Thyroid gland (tissue), 4 donors: ENCODE results near the gene DSG2.

Experiments
- CTCF ChIP-seq, 6 experiments: fragments of 200-600 bp in 3 of 6; fragments of 450-650 bp in 3 of 6; sonication (generic) in 3 of 6; IDR thresholded peaks; one replicate each; pipeline ENCODE4 v1.5.1; 2016 to 2019; ENCODE audit warnings: antibody characterized with exemption in 6 of 6, mild to moderate bottlenecking in 2 of 6, inconsistent platforms in 1 of 6, moderate library complexity in 1 of 6
- POLR2A ChIP-seq, 2 donors: fragments of 450-650 bp; IDR thresholded peaks; one replicate each; pipeline ENCODE4 v1.6.1; 2017; ENCODE audit warnings: antibody characterized with exemption in 2 of 2, mild to moderate bottlenecking in 2 of 2, moderate library complexity in 1 of 2

- TF ChIP-seq POLR2A (IDR thresholded peaks at IDR 0.05) (no peak), CTCF (IDR thresholded peaks at IDR 0.05) (no peak)
These were observed 35.3 kb downstream of the DSG2 start for GRCh38 chr18:31533236-31533635.
